HG02610 (cell line): ENCODE measurements around the gene CHD9NB.

Experiments
- ATAC-seq: cut with Tn5 transposase; IDR thresholded peaks from one replicate; pipeline ENCODE4 v1.9.1; 2021; ENCODE audit warnings: mild to moderate bottlenecking, moderate library complexity; ENCODE audit not compliant: unreplicated experiment

The CHD9NB gene

GRCh38 chr16:53036066-53036465 lies 16.6 kb downstream of the CHD9NB start:
- no peak for ATAC-seq

GRCh38 chr16:53035176-53035942 lies 17.3 kb downstream of the CHD9NB start:
- no peak for ATAC-seq

GRCh38 chr16:53034306-53034705 lies 18.4 kb downstream of the CHD9NB start:
- no peak for ATAC-seq

GRCh38 chr16:53031323-53031942 lies 21.3 kb downstream of the CHD9NB start:
- ATAC-seq = no peak

GRCh38 chr16:53029971-53030370 lies 22.7 kb downstream of the CHD9NB start:
- no peak for ATAC-seq

- ATAC-seq = peak; percentile 69
Observed at GRCh38 chr16:53024045-53024444, 28.7 kb downstream of the CHD9NB start.

GRCh38 chr16:53022374-53022773 lies 30.3 kb downstream of the CHD9NB start:
- ATAC-seq = no peak

- no peak for ATAC-seq
Observed at GRCh38 chr16:53018834-53019416, 33.8 kb downstream of the CHD9NB start.

GRCh38 chr16:53014287-53014686 lies 38.4 kb downstream of the CHD9NB start:
- ATAC-seq = no peak

- ATAC-seq = no peak
Observed at GRCh38 chr16:53007095-53007494, 45.6 kb downstream of the CHD9NB start.

GRCh38 chr16:52997922-52998321 lies 54.8 kb downstream of the CHD9NB start:
- ATAC-seq = no peak

- ATAC-seq = no peak
Observed at GRCh38 chr16:52994942-52995341, 57.8 kb downstream of the CHD9NB start.

- no peak for ATAC-seq
Observed at GRCh38 chr16:52993179-52993578, 59.5 kb downstream of the CHD9NB start.

GRCh38 chr16:52991572-52991971 lies 61.1 kb downstream of the CHD9NB start:
- ATAC-seq = no peak
